Mesenchymal stem cell (in vitro differentiated cells and primary cell): Measurements from ENCODE around the gene GPR161.
"Not testable (repeated sequence)": the region's sequence is repeated elsewhere in the genome, so short reads cannot be mapped to it uniquely, and the experiment has no call there.

Experiments
- DNase-seq: peaks from one replicate; pipeline ENCODE4 v3.0.0-alpha.2; 2013
- H2AFZ ChIP-seq: one replicate; pipeline ENCODE4 v1.6.1; 2013; ENCODE audit warnings: low read depth, mild to moderate bottlenecking, control low read depth, inconsistent platforms, low read length, moderate library complexity
- H2AK5ac ChIP-seq: 2 replicates; pipeline ENCODE4 v1.6.1; 2013; ENCODE audit warnings: low read length, moderate library complexity, mild to moderate bottlenecking, inconsistent platforms; ENCODE audit not compliant: severe bottlenecking
- H2BK120ac ChIP-seq: one replicate; pipeline ENCODE4 v1.6.1; 2013; ENCODE audit warnings: low read depth, mild to moderate bottlenecking, inconsistent platforms, low read length, moderate library complexity
- H2BK12ac ChIP-seq, 2 experiments: one replicate each; pipeline ENCODE4 v1.6.1; 2013; ENCODE audit warnings: inconsistent platforms in 2 of 2, low read length in 2 of 2, mild to moderate bottlenecking in 2 of 2, moderate library complexity in 2 of 2, control low read depth in 1 of 2
- H2BK15ac ChIP-seq: one replicate; pipeline ENCODE4 v1.6.1; 2013; ENCODE audit warnings: mild to moderate bottlenecking, low read depth, inconsistent platforms; ENCODE audit not compliant: poor library complexity, severe bottlenecking
- H2BK5ac ChIP-seq: 2 replicates; pipeline ENCODE4 v1.6.1; 2013; ENCODE audit warnings: low read depth, mild to moderate bottlenecking, low read length, control low read depth, inconsistent platforms; ENCODE audit not compliant: poor library complexity, severe bottlenecking
- H3K14ac ChIP-seq, 2 experiments: one replicate each; pipeline ENCODE4 v1.6.1; 2013; ENCODE audit warnings: inconsistent platforms in 2 of 2, low read length in 2 of 2, control low read depth in 1 of 2, mild to moderate bottlenecking in 1 of 2, moderate library complexity in 1 of 2
- H3K18ac ChIP-seq, 2 experiments: one replicate each; pipeline ENCODE4 v1.6.1; 2013; ENCODE audit warnings: inconsistent platforms in 2 of 2, low read length in 2 of 2, control low read depth in 1 of 2, low read depth in 1 of 2, mild to moderate bottlenecking in 1 of 2
- H3K23ac ChIP-seq, 2 experiments: one replicate each; pipeline ENCODE4 v1.6.1; 2013; ENCODE audit warnings: inconsistent platforms in 2 of 2, low read length in 2 of 2, mild to moderate bottlenecking in 2 of 2, moderate library complexity in 2 of 2, control low read depth in 1 of 2
- H3K27ac ChIP-seq: 2 replicates; pipeline ENCODE4 v1.5.1; 2013; ENCODE audit warnings: mild to moderate bottlenecking, moderate library complexity, low read length, control low read depth, inconsistent platforms; ENCODE audit not compliant: poor library complexity, severe bottlenecking
- H3K27me3 ChIP-seq, 2 experiments: 2 replicates each; pipeline versions ENCODE4 v1.6.1 to v1.7.0; 2013; ENCODE audit warnings: low read length in 2 of 2, mild to moderate bottlenecking in 2 of 2, moderate library complexity in 2 of 2, control low read depth in 1 of 2, inconsistent platforms in 1 of 2; ENCODE audit not compliant: control insufficient read depth in 1 of 2, insufficient read depth in 1 of 2
- H3K36me3 ChIP-seq, 2 experiments: 2 replicates each; pipeline versions ENCODE4 v1.6.1 to v1.7.0; 2013; ENCODE audit warnings: low read length in 2 of 2, control low read depth in 1 of 2, inconsistent platforms in 1 of 2, low read depth in 1 of 2, mild to moderate bottlenecking in 1 of 2; ENCODE audit not compliant: insufficient read depth in 2 of 2, control insufficient read depth in 1 of 2
- H3K4ac ChIP-seq, 2 experiments: one replicate each; pipeline ENCODE4 v1.6.1; 2013; ENCODE audit warnings: inconsistent platforms in 2 of 2, low read length in 2 of 2, mild to moderate bottlenecking in 2 of 2, moderate library complexity in 2 of 2, control low read depth in 1 of 2, low read depth in 1 of 2
- H3K4me1 ChIP-seq: 2 replicates; pipeline ENCODE4 v1.6.1; 2013; ENCODE audit warnings: low read depth, low read length, control low read depth; ENCODE audit not compliant: control insufficient read depth, insufficient read depth
- H3K4me2 ChIP-seq: 2 replicates; pipeline ENCODE4 v1.6.1; 2013; ENCODE audit warnings: low read length, mild to moderate bottlenecking, inconsistent platforms; ENCODE audit not compliant: poor library complexity, severe bottlenecking
- H3K4me3 ChIP-seq, 2 experiments: 2 replicates each; pipeline versions ENCODE4 v1.5.1 to v1.7.0; 2013; ENCODE audit warnings: low read length in 2 of 2, mild to moderate bottlenecking in 2 of 2, control low read depth in 1 of 2, low read depth in 1 of 2; ENCODE audit not compliant: insufficient read depth in 1 of 2
- H3K79me1 ChIP-seq: replicated peaks from 2 replicates; pipeline ENCODE4 v1.6.1; 2013; ENCODE audit warnings: mild to moderate bottlenecking, control low read depth, low read length, inconsistent platforms; ENCODE audit not compliant: poor library complexity, severe bottlenecking
- H3K9ac ChIP-seq: 2 replicates; pipeline ENCODE4 v1.7.0; 2013; ENCODE audit warnings: mild to moderate bottlenecking, low read length, moderate library complexity
- H3K9me3 ChIP-seq: 2 replicates; pipeline ENCODE4 v1.7.0; 2013; ENCODE audit warnings: mild to moderate bottlenecking, low read length; ENCODE audit not compliant: control insufficient read depth
- H4K8ac ChIP-seq: one replicate; pipeline ENCODE4 v1.6.1; 2013; ENCODE audit warnings: inconsistent platforms, mild to moderate bottlenecking, low read length, moderate library complexity
- H4K91ac ChIP-seq: one replicate; pipeline ENCODE4 v1.6.1; 2013; ENCODE audit warnings: mild to moderate bottlenecking, low read length, inconsistent platforms
- WGBS: methylation state at CpG from one replicate; pipeline ENCODE4 v1.1.7; 2013; ENCODE audit warnings: mixed read lengths; 5-methylcytosine and 5-hydroxymethylcytosine counted together

GPR161 gene

GRCh38 chr1:168157638-168158037, 20.9 kb upstream of the GPR161 start:
- Histone ChIP-seq H3K23ac (no peak overlapping the region), H2AFZ (no peak overlapping the region), H3K4me2 (no peak overlapping the region), H3K4me1 (no peaks in the 10 kb centered on the region), H2BK5ac (no peak overlapping the region), H2AK5ac (no peak overlapping the region), H2BK12ac (no peak overlapping the region), H3K4me3 (no peak overlapping the region), H4K8ac (no peak overlapping the region), H4K91ac (no peak overlapping the region), H3K14ac (no peak overlapping the region), H3K9me3 (peaks cover 26% of the 10 kb centered on the region), H2BK120ac (no peak overlapping the region), H3K4ac (no peak overlapping the region), H3K27me3 (no peaks in the 10 kb centered on the region), H3K9ac (no peak overlapping the region), H3K36me3 (no peaks in the 10 kb centered on the region), H3K27ac (no peak overlapping the region), H3K18ac (no peak overlapping the region), H2BK15ac (no peak overlapping the region), H3K79me1 (no peaks in the 10 kb centered on the region)
- DNase-seq = no peak

GRCh38 chr1:168155910-168156309, 19.2 kb upstream of the GPR161 start:
- Histone ChIP-seq H4K8ac (no peak overlapping the region), H2AFZ (no peak overlapping the region), H3K27me3 (no peaks in the 10 kb centered on the region), H4K91ac (no peak overlapping the region), H3K4me1 (no peaks in the 10 kb centered on the region), H3K23ac (no peak overlapping the region), H2BK12ac (no peak overlapping the region), H3K18ac (no peak overlapping the region), H2AK5ac (no peak overlapping the region), H3K4me3 (no peak overlapping the region), H3K79me1 (no peaks in the 10 kb centered on the region), H3K4me2 (no peak overlapping the region), H2BK15ac (no peak overlapping the region), H3K14ac (no peak overlapping the region), H2BK5ac (no peak overlapping the region), H3K27ac (no peak overlapping the region), H3K4ac (no peak overlapping the region), H3K36me3 (no peaks in the 10 kb centered on the region), H2BK120ac (no peak overlapping the region), H3K9ac (no peak overlapping the region), H3K9me3 (peaks cover 25% of the 10 kb centered on the region)
- 92% methylated on average over 3 of the region's 4 CpGs for WGBS
- DNase-seq = no peak

GRCh38 chr1:168154707-168155106, 18.0 kb upstream of the GPR161 start:
- not testable (repeated sequence) for H2AFZ ChIP-seq, H2AK5ac ChIP-seq, H3K27ac ChIP-seq, H2BK120ac ChIP-seq, H2BK12ac ChIP-seq, H4K8ac ChIP-seq, H2BK15ac ChIP-seq, H3K9ac ChIP-seq, H3K4ac ChIP-seq, H3K23ac ChIP-seq, H2BK5ac ChIP-seq, H3K27me3 ChIP-seq, H3K4me3 ChIP-seq, H3K79me1 ChIP-seq, DNase-seq, H3K4me2 ChIP-seq, H3K14ac ChIP-seq, H4K91ac ChIP-seq, H3K36me3 ChIP-seq, H3K4me1 ChIP-seq, H3K18ac ChIP-seq
- WGBS = 76% methylated on average over 3 of the region's 4 CpGs
- H3K9me3 ChIP-seq = peaks cover 13% of the 10 kb centered on the region

- H3K79me1 ChIP-seq = no peaks in the 10 kb centered on the region
- H2BK12ac ChIP-seq = no peak overlapping the region
- H4K8ac ChIP-seq = no peak overlapping the region
- no peak overlapping the region for H2BK15ac ChIP-seq
- no peak overlapping the region for H3K4me2 ChIP-seq
- no peak overlapping the region for H3K18ac ChIP-seq
- no peak for DNase-seq
- no peaks in the 10 kb centered on the region for H3K27me3 ChIP-seq
- no peak overlapping the region for H2BK120ac ChIP-seq
- no peak overlapping the region for H3K27ac ChIP-seq
- H3K4me1 ChIP-seq = no peaks in the 10 kb centered on the region
- WGBS = 100% methylated on average over 1 of the region's 4 CpGs
- H3K23ac ChIP-seq = no peak overlapping the region
- H3K9me3 ChIP-seq = no peaks in the 10 kb centered on the region
- H2AFZ ChIP-seq = no peak overlapping the region
- no peak overlapping the region for H3K9ac ChIP-seq
- no peak overlapping the region for H2AK5ac ChIP-seq
- no peak overlapping the region for H4K91ac ChIP-seq
- H3K4me3 ChIP-seq = no peak overlapping the region
- H3K36me3 ChIP-seq = no peaks in the 10 kb centered on the region
- H2BK5ac ChIP-seq = no peak overlapping the region
- H3K14ac ChIP-seq = no peak overlapping the region
- H3K4ac ChIP-seq = no peak overlapping the region
Measured at GRCh38 chr1:168151935-168152334, 15.2 kb upstream of the GPR161 start.
